Stimulated activated CD4-positive, alpha-beta T cell treated with anti-CD3 and anti-CD28 coated beads, TNF-alpha, amount 100 ng/mL, for 1 hour (primary cell): ENCODE measurements around the gene SEMA4D.

Experiments
- DNase-seq, 3 donors: peaks; one replicate each; pipeline ENCODE4 v3.0.0-alpha.2; 2020; ENCODE audit warnings: low read depth in 3 of 3, low spot score in 1 of 3

Gene SEMA4D

GRCh38 chr9:89434636-89435035 lies 63.3 kb downstream of the SEMA4D start:
- no peak for DNase-seq

- DNase-seq = no peak
Observed at GRCh38 chr9:89433826-89434225, 64.1 kb downstream of the SEMA4D start.

- DNase-seq = no peak
Observed at GRCh38 chr9:89432986-89433530, 64.9 kb downstream of the SEMA4D start.

- DNase-seq = no peak
Observed at GRCh38 chr9:89431930-89432725, 65.8 kb downstream of the SEMA4D start.

- no peak for DNase-seq
Observed at GRCh38 chr9:89430995-89431394, 66.9 kb downstream of the SEMA4D start.

- peak in 1 of 3 donors; percentile 25 for DNase-seq
Observed at GRCh38 chr9:89428901-89429890, 68.7 kb downstream of the SEMA4D start.

- DNase-seq = no peak
Observed at GRCh38 chr9:89428222-89428761, 69.6 kb downstream of the SEMA4D start.

- peak; percentile 38 to 61 (median 56) for DNase-seq
Observed at GRCh38 chr9:89427621-89428221, 70.2 kb downstream of the SEMA4D start.

GRCh38 chr9:89426384-89426961 lies 71.4 kb downstream of the SEMA4D start:
- no peak for DNase-seq

GRCh38 chr9:89425921-89426383 lies 72.0 kb downstream of the SEMA4D start:
- DNase-seq = no peak

- DNase-seq = no peak
Observed at GRCh38 chr9:89425024-89425805, 72.7 kb downstream of the SEMA4D start.

GRCh38 chr9:89422151-89422975 lies 75.5 kb downstream of the SEMA4D start:
- DNase-seq = peak in 1 of 3 donors; percentile 45

- DNase-seq = no peak
Observed at GRCh38 chr9:89421595-89421994, 76.3 kb downstream of the SEMA4D start.

GRCh38 chr9:89420397-89421178 lies 77.3 kb downstream of the SEMA4D start:
- DNase-seq = no peak

GRCh38 chr9:89419978-89420394 lies 77.9 kb downstream of the SEMA4D start:
- DNase-seq = no peak

- DNase-seq = peak in 2 of 3 donors; percentile 50 to 58
Observed at GRCh38 chr9:89418882-89419640, 78.9 kb downstream of the SEMA4D start.

GRCh38 chr9:89418474-89418845 lies 79.5 kb downstream of the SEMA4D start:
- DNase-seq = no peak
